BJ (cell line): ENCODE measurements around the gene GUCY2F. TPM values are rescaled to one million over a fixed set of nuclear protein-coding genes. Genes with fewer than 3 reads are reported as not detected.

Source experiments
- CTCF ChIA-PET: fragments of 350-600 bp; formaldehyde crosslinking; extraction: SDS; loops from one replicate; lab custom pipeline; 2021; ENCODE audit warnings: antibody characterized with exemption, inconsistent platforms; lab: Yijun Ruan, JAX
- POLR2A ChIA-PET: fragments of 300-600 bp; sonication (Branson Sonifier 250); formaldehyde crosslinking; extraction: SDS; loops from one replicate; lab custom pipeline; 2021; ENCODE audit warnings: antibody characterized with exemption; lab: Charles Lee
- DNase-seq: peaks from one replicate; pipeline ENCODE4 v3.0.0-alpha.2; 2011; ENCODE audit warnings: low read depth
- H3K27me3 ChIP-seq: 2 replicates; pipeline ENCODE4 v1.6.0; 2011; ENCODE audit warnings: low read length; ENCODE audit not compliant: control insufficient read depth, insufficient read depth
- H3K36me3 ChIP-seq: 2 replicates; pipeline ENCODE4 v1.5.1; 2011; ENCODE audit warnings: low read length; ENCODE audit not compliant: control insufficient read depth, insufficient read depth
- H3K4me3 ChIP-seq: 2 replicates; pipeline ENCODE4 v1.5.1; 2011; ENCODE audit warnings: low read depth, mild to moderate bottlenecking, control low read depth, low read length
- CTCF ChIP-seq: IDR thresholded peaks from 2 replicates; pipeline ENCODE4 v1.5.1; 2011; ENCODE audit warnings: low read depth, mild to moderate bottlenecking, control low read depth, inconsistent platforms, low read length, moderate library complexity; ENCODE audit not compliant: insufficient read depth
- polyA plus RNA-seq: library from polyadenylated mRNA; depleted of rRNA; stranded (reverse); fragments of >200 nt; gene quantifications from 2 replicates; pipeline ENCODE4 v1.2.3, GENCODE V29; 2011

The GUCY2F gene
- polyA plus RNA-seq, 1 experiment, result not detected

- H3K27me3 ChIP-seq, result no peaks in the 10 kb centered on the region
- H3K36me3 ChIP-seq, result no peaks in the 10 kb centered on the region
- no peak for DNase-seq
- CTCF ChIA-PET, result no interaction called here
- POLR2A ChIA-PET, result no interaction called here
- TF ChIP-seq CTCF, result no peak
- H3K4me3 ChIP-seq, result no peak overlapping the region
These were observed 16.5 kb upstream of the GUCY2F start for GRCh38 chrX:109498434-109498833.

DNA sequence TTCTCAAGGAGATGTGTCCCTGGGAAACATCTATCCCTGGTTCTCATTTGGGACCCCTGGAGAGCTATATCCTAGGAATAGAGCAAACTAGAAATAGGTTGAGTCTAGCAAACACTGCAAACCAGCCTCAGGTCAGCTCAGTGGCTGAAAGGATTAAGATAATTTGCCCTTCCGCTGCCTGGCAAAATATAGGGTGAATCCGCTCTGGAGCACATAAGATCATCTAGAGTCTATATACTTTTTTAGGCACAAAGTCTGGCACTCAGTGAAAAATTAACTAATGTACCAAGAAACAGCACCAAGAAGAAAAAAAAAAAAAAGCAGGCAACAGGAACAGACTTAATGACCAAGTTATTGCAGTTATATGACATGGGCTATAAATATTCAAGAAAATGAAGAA lies 7.3 kb upstream of the GUCY2F start:
- ChIA-PET CTCF (interaction anchor here (0.6 to 1.2 kb wide), 3 partner anchors 11 to 401 kb away, joined by 3 read pairs; no protein-coding TSS in a partner anchor), POLR2A (no interaction called here)
- TF ChIP-seq CTCF, result no peak

GRCh38 chrX:109487640-109488039 lies 5.8 kb upstream of the GUCY2F start:
- Histone ChIP-seq H3K27me3 (no peaks in the 10 kb centered on the region), H3K4me3 (no peak overlapping the region), H3K36me3 (no peaks in the 10 kb centered on the region)
- ChIA-PET CTCF (interaction anchor here (1.0 to 5.0 kb wide), 2 partner anchors 402 to 407 kb away, joined by 4 to 90 read pairs; no protein-coding TSS in a partner anchor), POLR2A (no interaction called here)
- DNase-seq, result no peak
- no peak for TF ChIP-seq CTCF

More for the DNA sequence above, 7.3 kb upstream of the GUCY2F start:
- Histone ChIP-seq H3K4me3 (no peak overlapping the region), H3K36me3 (no peaks in the 10 kb centered on the region), H3K27me3 (no peaks in the 10 kb centered on the region)
- DNase-seq, result no peak

DNA sequence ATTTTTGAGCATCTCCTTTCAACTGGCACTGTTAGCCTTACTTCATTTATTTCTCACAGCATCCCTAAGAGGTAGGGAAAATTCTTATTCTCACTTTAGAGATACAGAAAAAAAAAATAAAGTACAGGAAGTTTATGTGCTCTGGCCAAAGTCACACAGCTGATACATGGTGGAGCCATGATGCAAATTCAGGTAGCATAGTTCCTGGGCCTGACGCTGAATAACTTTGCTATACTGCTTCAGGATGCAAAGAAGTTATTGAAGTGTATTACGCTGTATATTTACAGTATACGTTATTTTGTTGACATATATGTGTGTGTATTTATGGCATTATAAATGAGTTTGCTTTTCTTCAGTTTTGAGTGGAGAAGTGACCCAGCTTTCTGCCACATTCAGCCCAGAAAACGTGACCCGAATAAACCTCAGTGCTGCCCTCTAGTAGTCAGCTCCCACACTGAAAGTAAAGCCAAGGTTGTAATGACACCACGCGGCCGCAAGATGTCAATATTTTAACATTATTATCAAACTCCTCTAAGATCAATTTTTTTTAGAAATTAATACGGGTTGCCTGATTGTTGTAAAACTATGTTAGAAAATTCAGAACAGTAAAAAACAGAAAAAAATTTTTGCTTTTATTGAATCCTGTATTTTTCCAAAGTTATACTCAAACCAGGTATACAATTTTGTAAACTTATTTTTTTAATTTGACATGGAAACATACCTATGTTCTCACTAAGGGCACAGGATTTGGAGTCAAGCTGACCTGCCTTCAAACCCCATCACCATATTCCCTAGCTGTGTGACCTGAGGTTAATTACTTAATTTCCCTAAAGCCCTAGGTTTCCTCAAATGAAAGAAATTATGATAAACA lies 3.8 kb upstream of the GUCY2F start:
- H3K36me3 ChIP-seq, result no peaks in the 10 kb centered on the region
- POLR2A ChIA-PET, result no interaction called here
- peak; percentile 15 for DNase-seq
- H3K27me3 ChIP-seq, result no peaks in the 10 kb centered on the region
- TF ChIP-seq CTCF, result peak; percentile 76
- CTCF ChIA-PET, result interaction anchor here (0.6 to 5.0 kb wide), 21 partner anchors 8 to 1295 kb away, joined by 3 to 90 read pairs (median 4); no protein-coding TSS in a partner anchor
- H3K4me3 ChIP-seq, result no peak overlapping the region

DNA sequence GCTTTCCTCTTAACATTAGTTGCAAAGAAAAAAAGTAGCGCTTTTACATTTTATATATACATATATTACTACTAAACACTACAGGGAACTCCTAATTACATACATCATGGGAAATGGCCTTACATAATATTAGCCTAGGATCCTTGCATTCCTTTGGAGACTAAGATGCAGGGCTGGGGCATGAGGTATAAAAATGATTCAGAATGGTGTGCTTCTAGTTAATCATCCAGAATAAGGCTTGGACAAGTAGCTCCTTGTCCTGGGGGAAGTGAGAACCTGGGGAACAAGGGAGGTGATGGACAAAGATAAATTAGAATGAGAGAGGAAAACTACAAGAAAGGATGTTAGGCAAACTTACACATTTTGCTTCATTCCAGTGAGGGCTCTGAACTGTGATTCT lies 3.0 kb upstream of the GUCY2F start:
- Histone ChIP-seq H3K27me3 (no peaks in the 10 kb centered on the region), H3K36me3 (no peaks in the 10 kb centered on the region), H3K4me3 (no peak overlapping the region)
- no peak for TF ChIP-seq CTCF
- CTCF ChIA-PET, result interaction anchor here (1.1 to 5.0 kb wide), 9 partner anchors 11 to 405 kb away, joined by 3 to 90 read pairs (median 4); no protein-coding TSS in a partner anchor
- POLR2A ChIA-PET, result no interaction called here
- DNase-seq, result no peak
